Thyroid gland (tissue), 4 donors: ENCODE data around the gene ILDR2.

ENCODE experiments used
- CTCF ChIP-seq, 6 experiments: fragments of 200-600 bp in 3 of 6; fragments of 450-650 bp in 3 of 6; sonication (generic) in 3 of 6; IDR thresholded peaks; one replicate each; pipeline ENCODE4 v1.5.1; 2016 to 2019; ENCODE audit warnings: antibody characterized with exemption in 6 of 6, mild to moderate bottlenecking in 2 of 6, inconsistent platforms in 1 of 6, moderate library complexity in 1 of 6
- POLR2A ChIP-seq, 2 donors: fragments of 450-650 bp; IDR thresholded peaks; one replicate each; pipeline ENCODE4 v1.6.1; 2017; ENCODE audit warnings: antibody characterized with exemption in 2 of 2, mild to moderate bottlenecking in 2 of 2, moderate library complexity in 1 of 2

GRCh38 chr1:166888373-166889111 lies 86.8 kb downstream of the ILDR2 start:
- TF ChIP-seq POLR2A (IDR thresholded peaks at IDR 0.05) (no peak), CTCF (IDR thresholded peaks at IDR 0.05) (no peak)
